ENCODE measurements around the gene CUEDC2. TPM values are rescaled to one million over a fixed set of nuclear protein-coding genes. Genes with fewer than 3 reads are reported as not detected.

Gene CUEDC2
- polyA plus RNA-seq, 4 donors = 23.3 to 43.8 (median 30.0) TPM

DNA sequence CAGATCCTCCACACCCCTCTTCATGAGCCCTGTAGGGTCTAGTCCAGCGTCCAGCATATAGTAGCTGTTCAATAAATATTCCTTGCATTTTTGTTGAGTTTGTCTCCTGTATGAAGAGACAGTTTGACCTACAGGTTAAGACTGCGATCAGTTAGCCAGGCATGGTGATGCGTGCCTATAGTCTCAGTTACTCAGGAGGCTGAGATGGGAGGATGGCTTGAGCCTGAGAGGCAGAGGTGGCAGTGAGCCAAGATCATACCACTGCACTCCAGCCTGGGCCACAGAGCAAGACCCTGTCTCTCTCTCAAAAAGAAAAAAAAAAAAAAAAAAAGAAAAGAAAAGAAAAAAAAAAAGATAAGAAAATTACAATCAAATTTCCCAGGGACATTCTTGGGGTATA lies 5.1 kb upstream of the CUEDC2 start:
- 95 to 99% (median 98%) methylated on average over 3 of the region's 3 CpGs for WGBS, 3 donors

DNA sequence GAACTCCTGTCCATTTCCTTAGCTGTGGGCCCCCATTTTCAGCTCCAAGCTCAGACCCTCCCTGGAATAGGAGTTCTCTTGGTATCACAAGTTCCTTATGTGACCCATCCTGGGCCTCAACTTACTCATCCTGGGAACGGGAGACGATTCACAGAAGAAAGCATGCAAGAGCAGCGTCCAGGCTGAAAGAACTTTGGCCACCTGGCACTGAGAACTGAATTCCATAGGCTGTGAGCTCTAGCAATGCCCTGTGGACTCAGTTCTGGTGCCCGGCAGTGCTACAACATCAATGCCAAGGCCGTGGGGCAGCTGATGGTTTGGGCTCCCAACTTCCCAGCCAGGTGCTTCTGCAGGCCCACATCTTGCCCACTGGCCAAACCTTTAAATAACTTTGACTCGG lies 3.9 kb upstream of the CUEDC2 start:
- H3K36me3 ChIP-seq (ENCODE audit: control insufficient read depth in 3 of 3, insufficient read depth in 2 of 3, low read depth in 1 of 3, low read length in 3 of 3) = no peaks in the 10 kb centered on the region
- no peaks in the 10 kb centered on the region for H3K9me3 ChIP-seq (ENCODE audit: control insufficient read depth in 2 of 2, insufficient read depth in 1 of 2, low read depth in 1 of 2, low read length in 1 of 2)
- peak in 1 of 2 donors; percentile 73 for DNase-seq
- no peak overlapping the region for H3K27ac ChIP-seq (ENCODE audit: low read depth in 1 of 3, low read length in 2 of 3)
- peaks cover 0 to 38% (median 0%) of the 10 kb centered on the region in 3 donors for H3K4me1 ChIP-seq (ENCODE audit: control insufficient read depth in 3 of 3, insufficient read depth in 2 of 3, low read depth in 1 of 3, low read length in 2 of 3)
- 15 to 56% (median 32%) methylated on average over 6 of the region's 6 CpGs for WGBS, 3 donors
- no peak overlapping the region for H3K4me3 ChIP-seq (ENCODE audit: low read depth in 1 of 3, low read length in 3 of 3)
- H3K27me3 ChIP-seq (ENCODE audit: control insufficient read depth in 3 of 3, insufficient read depth in 3 of 3, low read length in 3 of 3) = no peaks in the 10 kb centered on the region
- no peak for FAIRE-seq

More for the DNA sequence above, 5.1 kb upstream of the CUEDC2 start:
- peaks cover 0 to 32% (median 0%) of the 10 kb centered on the region in 3 donors for H3K4me1 ChIP-seq (ENCODE audit: control insufficient read depth in 3 of 3, insufficient read depth in 2 of 3, low read depth in 1 of 3, low read length in 2 of 3)
- no peaks in the 10 kb centered on the region for H3K9me3 ChIP-seq (ENCODE audit: control insufficient read depth in 2 of 2, insufficient read depth in 1 of 2, low read depth in 1 of 2, low read length in 1 of 2)
- no peaks in the 10 kb centered on the region for H3K27me3 ChIP-seq (ENCODE audit: control insufficient read depth in 3 of 3, insufficient read depth in 3 of 3, low read length in 3 of 3)
- no peaks in the 10 kb centered on the region for H3K36me3 ChIP-seq (ENCODE audit: control insufficient read depth in 3 of 3, insufficient read depth in 2 of 3, low read depth in 1 of 3, low read length in 3 of 3)
- no peak for DNase-seq
- no peak for FAIRE-seq
- no peak overlapping the region for H3K4me3 ChIP-seq (ENCODE audit: low read depth in 1 of 3, low read length in 3 of 3)
- no peak overlapping the region for H3K27ac ChIP-seq (ENCODE audit: low read depth in 1 of 3, low read length in 2 of 3)

DNA sequence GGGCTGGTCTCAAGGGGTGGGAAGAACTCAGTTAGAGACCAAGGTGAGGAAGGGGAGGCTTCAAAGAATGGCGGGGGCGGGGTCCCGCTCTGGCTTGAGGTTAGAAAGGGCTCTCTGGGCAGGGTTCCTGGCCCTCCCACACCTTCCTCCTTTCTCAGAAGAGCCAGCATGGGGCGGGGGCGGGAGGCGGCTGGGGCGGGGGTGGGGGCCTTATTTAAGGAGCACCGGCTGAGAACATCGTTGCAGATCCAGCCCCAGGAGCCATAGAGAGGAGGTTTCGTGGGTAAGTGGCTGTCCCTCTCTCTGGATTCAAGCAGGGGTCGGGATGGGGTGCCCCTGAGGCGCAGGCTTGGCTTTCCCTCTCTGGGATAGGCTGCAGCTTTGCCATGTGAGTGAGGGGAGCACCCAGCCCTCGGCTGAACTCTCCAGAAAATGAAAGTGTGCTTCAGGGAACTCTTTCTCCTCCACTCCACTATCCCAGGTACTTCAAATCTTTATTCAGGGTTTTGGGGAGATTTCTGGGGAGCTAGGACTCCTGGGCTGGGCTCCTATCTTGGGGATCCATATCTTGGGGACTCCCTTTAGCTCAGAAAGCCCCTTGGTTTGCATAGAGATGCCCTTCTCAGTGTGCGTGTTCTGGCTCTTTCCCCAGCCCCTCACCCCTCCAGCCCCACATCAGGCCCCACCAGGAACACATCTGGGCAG lies 3.3 kb upstream of the CUEDC2 start:
- WGBS, 3 donors = 8 to 11% (median 8%) methylated on average over 11 to 14 of the region's 14 CpGs
- Histone ChIP-seq H3K27me3 (ENCODE audit: control insufficient read depth in 3 of 3, insufficient read depth in 3 of 3, low read length in 3 of 3) (no peaks in the 10 kb centered on the region), H3K4me1 (ENCODE audit: control insufficient read depth in 3 of 3, insufficient read depth in 2 of 3, low read depth in 1 of 3, low read length in 2 of 3) (peaks cover 0 to 38% (median 0%) of the 10 kb centered on the region in 3 donors), H3K27ac (ENCODE audit: low read depth in 1 of 3, low read length in 2 of 3) (peak overlapping the region in 2 of 3 donors; percentile 3 to 75), H3K4me3 (ENCODE audit: low read depth in 1 of 3, low read length in 3 of 3) (peak overlapping the region in 2 of 3 donors; percentile 10 to 26), H3K36me3 (ENCODE audit: control insufficient read depth in 3 of 3, insufficient read depth in 2 of 3, low read depth in 1 of 3, low read length in 3 of 3) (no peaks in the 10 kb centered on the region), H3K9me3 (ENCODE audit: control insufficient read depth in 2 of 2, insufficient read depth in 1 of 2, low read depth in 1 of 2, low read length in 1 of 2) (no peaks in the 10 kb centered on the region)
- peak; percentile 27 to 31 for DNase-seq
- no peak for FAIRE-seq

DNA sequence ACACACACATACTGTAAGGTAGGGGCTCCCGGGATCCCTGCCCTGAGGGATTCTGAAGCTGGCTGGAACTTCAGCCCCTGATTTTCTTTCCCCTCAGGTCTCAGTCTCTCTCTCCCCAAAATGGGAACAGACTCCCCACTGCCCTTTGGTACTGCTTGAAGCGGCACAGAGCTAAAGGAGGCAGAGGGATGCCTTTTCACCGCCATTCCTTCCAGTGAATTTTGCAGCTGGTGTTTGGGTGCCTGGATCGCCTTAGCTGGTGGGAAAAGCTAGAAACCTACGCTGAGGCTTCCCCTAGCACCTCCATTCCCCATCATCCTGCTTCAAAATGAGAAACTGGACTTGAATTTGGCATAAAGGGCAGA lies 2.7 kb upstream of the CUEDC2 start:
- DNase-seq (no peak), FAIRE-seq (no peak)
- Histone ChIP-seq H3K9me3 (ENCODE audit: control insufficient read depth in 2 of 2, insufficient read depth in 1 of 2, low read depth in 1 of 2, low read length in 1 of 2) (no peaks in the 10 kb centered on the region), H3K27me3 (ENCODE audit: control insufficient read depth in 3 of 3, insufficient read depth in 3 of 3, low read length in 3 of 3) (no peaks in the 10 kb centered on the region), H3K36me3 (ENCODE audit: control insufficient read depth in 3 of 3, insufficient read depth in 2 of 3, low read depth in 1 of 3, low read length in 3 of 3) (no peaks in the 10 kb centered on the region), H3K27ac (ENCODE audit: low read depth in 1 of 3, low read length in 2 of 3) (peak overlapping the region in 2 of 3 donors; percentile 3 to 75), H3K4me3 (ENCODE audit: low read depth in 1 of 3, low read length in 3 of 3) (no peak overlapping the region), H3K4me1 (ENCODE audit: control insufficient read depth in 3 of 3, insufficient read depth in 2 of 3, low read depth in 1 of 3, low read length in 2 of 3) (peaks cover 0 to 38% (median 0%) of the 10 kb centered on the region in 3 donors)
- WGBS, 3 donors = 58 to 77% (median 66%) methylated on average over 5 of the region's 5 CpGs

DNA sequence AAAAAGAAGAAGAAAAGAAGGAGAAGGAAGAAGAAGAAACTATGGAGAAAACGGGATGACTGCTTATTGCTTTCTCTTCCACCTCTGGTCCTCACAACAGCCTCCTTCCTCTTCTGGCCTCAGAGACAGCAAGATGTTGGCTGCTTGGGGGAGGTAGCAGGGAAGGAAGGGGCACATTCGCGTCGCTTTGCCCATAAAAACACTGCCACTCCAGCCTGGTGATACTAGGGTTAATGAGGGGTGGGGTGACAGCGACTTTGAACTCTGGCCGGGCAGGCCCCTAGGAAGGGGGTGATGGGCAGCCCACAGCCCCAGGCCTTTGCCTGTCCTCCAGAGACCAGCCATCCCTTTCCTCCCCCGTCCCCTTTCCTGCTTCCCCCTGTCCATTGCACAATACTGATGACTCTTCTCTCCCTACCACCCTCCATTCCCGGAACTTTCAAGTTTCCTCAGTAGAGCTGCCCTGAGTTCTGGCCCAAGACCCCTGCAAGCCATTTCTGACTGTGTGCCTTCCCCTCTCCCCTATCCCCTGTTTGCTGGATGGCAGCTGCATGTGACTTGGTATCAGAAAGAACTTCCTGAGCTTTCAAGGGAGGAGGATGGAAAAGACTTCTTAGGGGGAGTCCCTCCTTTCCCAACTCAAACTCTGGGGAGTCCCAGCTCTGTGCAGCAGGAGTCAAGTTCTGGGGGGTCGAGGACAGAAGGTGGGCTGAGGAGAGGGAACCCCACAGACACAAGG lies 2.2 kb upstream of the CUEDC2 start:
- peaks cover 0 to 2% (median 0%) of the 10 kb centered on the region in 3 donors for H3K36me3 ChIP-seq (ENCODE audit: control insufficient read depth in 3 of 3, insufficient read depth in 2 of 3, low read depth in 1 of 3, low read length in 3 of 3)
- no peak overlapping the region for H3K4me3 ChIP-seq (ENCODE audit: low read depth in 1 of 3, low read length in 3 of 3)
- peak in 1 of 2 donors; percentile 69 for DNase-seq
- FAIRE-seq = no peak
- no peaks in the 10 kb centered on the region for H3K27me3 ChIP-seq (ENCODE audit: control insufficient read depth in 3 of 3, insufficient read depth in 3 of 3, low read length in 3 of 3)
- H3K27ac ChIP-seq (ENCODE audit: low read depth in 1 of 3, low read length in 2 of 3) = peak overlapping the region in 2 of 3 donors; percentile 3 to 75
- no peaks in the 10 kb centered on the region for H3K9me3 ChIP-seq (ENCODE audit: control insufficient read depth in 2 of 2, insufficient read depth in 1 of 2, low read depth in 1 of 2, low read length in 1 of 2)
- 29 to 32% (median 32%) methylated on average over 5 to 9 of the region's 9 CpGs for WGBS, 3 donors
- peaks cover 0 to 38% (median 0%) of the 10 kb centered on the region in 3 donors for H3K4me1 ChIP-seq (ENCODE audit: control insufficient read depth in 3 of 3, insufficient read depth in 2 of 3, low read depth in 1 of 3, low read length in 2 of 3)

DNA sequence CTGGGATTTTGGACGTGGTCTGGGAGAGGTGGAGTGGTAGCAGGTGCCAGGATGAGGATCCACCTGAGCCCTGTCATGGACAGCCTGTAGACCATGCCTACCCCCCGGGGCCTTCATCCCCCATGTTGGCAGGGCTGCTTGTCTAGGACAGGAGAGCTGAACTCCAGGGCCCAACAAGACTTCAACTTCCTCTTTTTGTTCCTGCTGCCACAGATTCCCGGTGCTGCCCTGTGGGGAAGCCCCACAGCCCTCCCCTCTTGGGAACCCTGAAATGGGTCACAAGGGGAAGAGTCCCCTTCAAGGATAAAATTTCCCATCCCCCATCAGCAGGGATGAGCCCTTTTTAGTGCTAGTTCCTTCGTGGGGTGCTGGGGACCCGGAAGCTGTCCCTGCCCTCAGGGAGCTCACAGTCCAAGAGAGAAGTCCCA lies 1.3 kb upstream of the CUEDC2 start:
- H3K27ac ChIP-seq (ENCODE audit: low read depth in 1 of 3, low read length in 2 of 3) = no peak overlapping the region
- H3K27me3 ChIP-seq (ENCODE audit: control insufficient read depth in 3 of 3, insufficient read depth in 3 of 3, low read length in 3 of 3) = no peaks in the 10 kb centered on the region
- H3K36me3 ChIP-seq (ENCODE audit: control insufficient read depth in 3 of 3, insufficient read depth in 2 of 3, low read depth in 1 of 3, low read length in 3 of 3) = peaks cover 0 to 4% (median 0%) of the 10 kb centered on the region in 3 donors
- FAIRE-seq (no peak), DNase-seq (no peak)
- H3K9me3 ChIP-seq (ENCODE audit: control insufficient read depth in 2 of 2, insufficient read depth in 1 of 2, low read depth in 1 of 2, low read length in 1 of 2) = no peaks in the 10 kb centered on the region
- H3K4me3 ChIP-seq (ENCODE audit: low read depth in 1 of 3, low read length in 3 of 3) = no peak overlapping the region
- peaks cover 0 to 38% (median 0%) of the 10 kb centered on the region in 3 donors for H3K4me1 ChIP-seq (ENCODE audit: control insufficient read depth in 3 of 3, insufficient read depth in 2 of 3, low read depth in 1 of 3, low read length in 2 of 3)
- WGBS, 3 donors = 52 to 63% (median 61%) methylated on average over 5 of the region's 5 CpGs

DNA sequence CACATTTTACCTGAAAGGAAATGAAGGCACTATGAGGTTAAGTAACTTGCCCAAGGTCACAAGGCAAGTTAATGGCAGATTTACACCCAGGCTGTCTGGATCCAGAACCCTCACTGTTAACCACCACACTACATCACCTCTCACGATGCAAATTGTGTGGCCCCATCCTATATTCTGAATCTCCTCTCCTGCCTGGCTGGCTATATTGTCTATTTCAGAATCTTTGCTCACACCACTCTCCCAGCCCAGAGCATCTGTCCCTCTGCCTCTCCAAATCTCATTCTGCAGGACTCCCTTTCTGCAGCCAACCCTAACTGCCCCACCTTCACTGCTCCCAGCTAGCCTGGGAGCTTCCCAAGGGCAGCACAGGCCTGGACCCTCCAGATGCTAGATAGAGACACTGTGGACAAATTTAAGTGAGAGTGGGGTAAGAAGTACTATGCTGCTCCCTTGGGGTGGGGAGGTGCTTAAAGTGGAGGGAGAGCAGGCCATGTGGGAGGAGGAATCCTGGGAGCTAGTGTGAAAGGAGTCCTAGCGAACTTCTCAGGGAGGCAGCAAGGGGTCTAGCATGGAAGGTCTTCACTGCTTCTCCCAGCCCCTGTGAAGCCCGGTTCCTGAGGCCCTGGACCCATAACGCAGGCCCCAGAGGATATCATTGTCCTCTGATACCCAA lies 786 bp downstream of the CUEDC2 start:
- DNase-seq = no peak
- FAIRE-seq = no peak
- peak overlapping the region in 2 of 3 donors; percentile 68 to 69 for H3K27ac ChIP-seq (ENCODE audit: low read depth in 1 of 3, low read length in 2 of 3)
- peaks cover 0 to 12% (median 0%) of the 10 kb centered on the region in 3 donors for H3K36me3 ChIP-seq (ENCODE audit: control insufficient read depth in 3 of 3, insufficient read depth in 2 of 3, low read depth in 1 of 3, low read length in 3 of 3)
- peaks cover 0 to 38% (median 0%) of the 10 kb centered on the region in 3 donors for H3K4me1 ChIP-seq (ENCODE audit: control insufficient read depth in 3 of 3, insufficient read depth in 2 of 3, low read depth in 1 of 3, low read length in 2 of 3)
- no peaks in the 10 kb centered on the region for H3K9me3 ChIP-seq (ENCODE audit: control insufficient read depth in 2 of 2, insufficient read depth in 1 of 2, low read depth in 1 of 2, low read length in 1 of 2)
- peak overlapping the region; percentile 26 to 88 (median 73) for H3K4me3 ChIP-seq (ENCODE audit: low read depth in 1 of 3, low read length in 3 of 3)
- H3K27me3 ChIP-seq (ENCODE audit: control insufficient read depth in 3 of 3, insufficient read depth in 3 of 3, low read length in 3 of 3) = no peaks in the 10 kb centered on the region
- 11 to 16% (median 12%) methylated on average over 4 of the region's 4 CpGs for WGBS, 3 donors

DNA sequence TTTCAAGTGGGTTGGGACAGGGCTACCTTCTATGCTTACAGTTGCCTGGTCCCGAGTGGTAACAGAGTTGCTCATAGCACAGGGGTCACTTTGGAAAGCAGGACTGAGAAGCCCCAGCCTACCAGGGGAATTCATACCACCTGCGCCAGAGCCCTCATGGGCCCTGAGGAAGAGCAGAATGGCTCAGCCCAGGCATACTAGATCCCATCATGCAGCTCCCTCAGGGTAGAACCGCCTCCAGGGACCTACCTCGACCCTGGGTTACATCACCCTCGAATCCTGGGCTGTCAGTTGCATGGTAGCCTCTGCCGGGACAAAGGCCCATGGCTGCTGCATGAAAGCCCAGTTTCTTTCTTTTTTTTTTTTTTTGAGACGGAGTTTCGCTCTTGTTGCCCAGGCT lies 2.9 kb downstream of the CUEDC2 start:
- Histone ChIP-seq H3K4me1 (ENCODE audit: control insufficient read depth in 3 of 3, insufficient read depth in 2 of 3, low read depth in 1 of 3, low read length in 2 of 3) (peaks cover 0 to 18% (median 0%) of the 10 kb centered on the region in 3 donors), H3K36me3 (ENCODE audit: control insufficient read depth in 3 of 3, insufficient read depth in 2 of 3, low read depth in 1 of 3, low read length in 3 of 3) (peaks cover 0 to 26% (median 0%) of the 10 kb centered on the region in 3 donors), H3K4me3 (ENCODE audit: low read depth in 1 of 3, low read length in 3 of 3) (no peak overlapping the region), H3K27me3 (ENCODE audit: control insufficient read depth in 3 of 3, insufficient read depth in 3 of 3, low read length in 3 of 3) (no peaks in the 10 kb centered on the region), H3K9me3 (ENCODE audit: control insufficient read depth in 2 of 2, insufficient read depth in 1 of 2, low read depth in 1 of 2, low read length in 1 of 2) (no peaks in the 10 kb centered on the region), H3K27ac (ENCODE audit: low read depth in 1 of 3, low read length in 2 of 3) (no peak overlapping the region)
- DNase-seq (no peak), FAIRE-seq (no peak)
- WGBS, 3 donors = 89 to 96% (median 91%) methylated on average over 8 of the region's 8 CpGs
